Measurements from ENCODE around the gene OXNAD1.

DNA sequence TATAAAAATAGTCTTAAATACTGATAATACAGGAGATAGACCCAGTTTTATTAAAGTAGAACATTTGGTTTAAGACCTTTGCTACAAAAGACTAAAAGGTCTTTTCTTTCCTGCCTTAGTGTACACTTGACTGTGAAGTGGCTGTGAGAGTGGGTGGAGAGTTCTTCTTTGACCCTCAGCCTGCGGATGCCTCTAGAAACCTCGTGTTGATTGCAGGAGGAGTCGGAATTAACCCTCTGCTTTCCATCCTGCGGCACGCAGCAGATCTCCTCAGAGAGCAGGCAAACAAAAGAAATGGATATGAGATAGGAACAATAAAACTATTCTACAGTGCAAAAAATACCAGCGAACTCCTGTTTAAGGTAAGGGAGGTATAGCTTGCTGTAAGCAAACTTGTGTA, 36.5 kb downstream of the OXNAD1 start:
- TF ChIP-seq, protein P1, sequence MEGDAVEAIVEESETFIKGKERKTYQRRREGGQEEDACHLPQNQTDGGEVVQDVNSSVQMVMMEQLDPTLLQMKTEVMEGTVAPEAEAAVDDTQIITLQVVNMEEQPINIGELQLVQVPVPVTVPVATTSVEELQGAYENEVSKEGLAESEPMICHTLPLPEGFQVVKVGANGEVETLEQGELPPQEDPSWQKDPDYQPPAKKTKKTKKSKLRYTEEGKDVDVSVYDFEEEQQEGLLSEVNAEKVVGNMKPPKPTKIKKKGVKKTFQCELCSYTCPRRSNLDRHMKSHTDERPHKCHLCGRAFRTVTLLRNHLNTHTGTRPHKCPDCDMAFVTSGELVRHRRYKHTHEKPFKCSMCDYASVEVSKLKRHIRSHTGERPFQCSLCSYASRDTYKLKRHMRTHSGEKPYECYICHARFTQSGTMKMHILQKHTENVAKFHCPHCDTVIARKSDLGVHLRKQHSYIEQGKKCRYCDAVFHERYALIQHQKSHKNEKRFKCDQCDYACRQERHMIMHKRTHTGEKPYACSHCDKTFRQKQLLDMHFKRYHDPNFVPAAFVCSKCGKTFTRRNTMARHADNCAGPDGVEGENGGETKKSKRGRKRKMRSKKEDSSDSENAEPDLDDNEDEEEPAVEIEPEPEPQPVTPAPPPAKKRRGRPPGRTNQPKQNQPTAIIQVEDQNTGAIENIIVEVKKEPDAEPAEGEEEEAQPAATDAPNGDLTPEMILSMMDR (IDR thresholded peaks at IDR 0.05): no peak
- no peak for TF ChIP-seq POLR2A (IDR thresholded peaks at IDR 0.05)
